K562 (cell line): Measurements from ENCODE around the gene C2orf92. TPM values are rescaled to one million over a fixed set of nuclear protein-coding genes. Genes with fewer than 3 reads are reported as not detected.
A peak's percentile ranks its signal among the peaks of the same experiment; 100 is the strongest.

Experiments used
- CBFB ChIP-seq: sonication (generic); formaldehyde crosslinking; IDR thresholded peaks from 2 replicates; pipeline ENCODE4 v1.4.0; 2020; ENCODE audit warnings: mild to moderate bottlenecking, missing genetic modification reagents
- CREB3L1 ChIP-seq: fragments of 450-650 bp; IDR thresholded peaks from 2 replicates; pipeline ENCODE4 v1.6.1; 2014; ENCODE audit warnings: low read depth, mild to moderate bottlenecking, moderate library complexity, borderline replicate concordance
- DACH1 ChIP-seq: fragments of 450-650 bp; IDR thresholded peaks from 2 replicates; pipeline ENCODE4 v1.6.1; 2018; ENCODE audit not compliant: partially characterized antibody
- ETV5 ChIP-seq: sonication (generic); formaldehyde crosslinking; IDR thresholded peaks from 2 replicates; pipeline ENCODE4 v1.4.0; 2020; ENCODE audit warnings: low read depth, mild to moderate bottlenecking, missing genetic modification reagents
- HDAC3 ChIP-seq: fragments of 450-650 bp; IDR thresholded peaks from 2 replicates; pipeline ENCODE4 v1.6.1; 2018; ENCODE audit warnings: borderline replicate concordance, mild to moderate bottlenecking, moderate library complexity; ENCODE audit not compliant: partially characterized antibody
- HNRNPK ChIP-seq: fragments of 200-400 bp; formaldehyde crosslinking; IDR thresholded peaks from one replicate; pipeline ENCODE4 v1.6.1; 2018; ENCODE audit warnings: mild to moderate bottlenecking, low read depth, low read length; ENCODE audit not compliant: poor library complexity, severe bottlenecking
- KLF13 ChIP-seq: fragments of 450-650 bp; IDR thresholded peaks from 2 replicates; pipeline ENCODE4 v1.6.1; 2016; ENCODE audit warnings: missing genetic modification characterization, low read depth, mild to moderate bottlenecking, missing compliant biosample characterization, moderate library complexity, borderline replicate concordance
- KLF16 ChIP-seq: IDR thresholded peaks from 2 replicates; pipeline ENCODE4 v1.6.1; 2016; ENCODE audit warnings: antibody characterized with exemption
- MCM2 ChIP-seq: fragments of 450-650 bp; IDR thresholded peaks from 2 replicates; pipeline ENCODE4 v1.6.1; 2017; ENCODE audit warnings: low read depth, mild to moderate bottlenecking
- MEIS2 ChIP-seq: fragments of 450-650 bp; IDR thresholded peaks from 2 replicates; pipeline ENCODE4 v1.6.1; 2014; ENCODE audit warnings: mild to moderate bottlenecking; ENCODE audit not compliant: partially characterized antibody
- MTA3 ChIP-seq: fragments of 450-650 bp; formaldehyde crosslinking; IDR thresholded peaks from 2 replicates; pipeline ENCODE4 v1.6.1; 2017; ENCODE audit warnings: mild to moderate bottlenecking, borderline replicate concordance
- NFATC3 ChIP-seq: fragments of 450-650 bp; IDR thresholded peaks from 2 replicates; pipeline ENCODE4 v1.6.1; 2017; ENCODE audit warnings: mild to moderate bottlenecking
- NR3C1 ChIP-seq: sonication (generic); formaldehyde crosslinking; IDR thresholded peaks from 2 replicates; pipeline ENCODE4 v1.8.1; 2022; ENCODE audit warnings: missing genetic modification reagents
- POU5F1 ChIP-seq: fragments of 150-350 bp; IDR thresholded peaks from 2 replicates; pipeline ENCODE4 v1.6.1; 2014; ENCODE audit warnings: borderline replicate concordance, low read length, low read depth, mild to moderate bottlenecking; ENCODE audit not compliant: partially characterized antibody
- RB1 ChIP-seq: fragments of 450-650 bp; IDR thresholded peaks from 2 replicates; pipeline ENCODE4 v1.6.1; 2017; ENCODE audit warnings: low read depth, mild to moderate bottlenecking
- RREB1 ChIP-seq: fragments of 250-450 bp; sonication (Bioruptor Pico); IDR thresholded peaks from 2 replicates; pipeline ENCODE4 v1.4.0; 2020
- SMAD3 ChIP-seq: fragments of 450-650 bp; formaldehyde crosslinking; conservative IDR thresholded peaks from 2 replicates; pipeline ENCODE4 v1.4.0; 2020; ENCODE audit warnings: mild to moderate bottlenecking
- ZBTB34 ChIP-seq: fragments of 250-450 bp; sonication (Bioruptor Pico); IDR thresholded peaks from 2 replicates; pipeline ENCODE4 v1.8.0; 2021; ENCODE audit warnings: mild to moderate bottlenecking, moderate library complexity
- polyA plus RNA-seq, 8 experiments: library from polyadenylated mRNA; depleted of rRNA in 4 of 8; stranded (reverse) in 5 of 8; unstranded in 3 of 8; fragments of >200 nt; fragmentation: Nextera tagmentation in 2 of 8; fragmentation: Illumina TruSeq in 1 of 8; extraction: Ambion mirVana in 2 of 8; extraction: Trizol in 1 of 8; gene quantifications; 2 replicates each; pipeline versions ENCODE4 v1.2.1 to v1.2.3, GENCODE V29; 2011 to 2014; ENCODE audit warnings: inconsistent platforms in 1 of 8, missing spikeins in 1 of 8
- total RNA-seq, 7 experiments: library from RNA; depleted of rRNA in 6 of 7; stranded (reverse); fragments of >200 nt in 6 of 7; fragmentation: Illumina TruSeq in 2 of 7; extraction: Trizol in 2 of 7; gene quantifications; 2 replicates each; pipeline versions ENCODE4 v1.2.1 to v1.2.3, GENCODE V29; 2011 to 2021; ENCODE audit warnings: low replicate concordance in 1 of 7

Gene C2orf92
- total and polyA plus RNA-seq, 9 of the 15 experiments (the other 6 are each of a cell fraction or from before 2014, with no cell fraction given) = 0.65 to 6.8 (median 3.6) TPM

GRCh38 chr2:97697252-97698235, 28.0 kb downstream of the C2orf92 start (continued):
- no peak for TF ChIP-seq CBFB (CRISPR knock-in tag)
- TF ChIP-seq POU5F1 = no peak
- no peak for TF ChIP-seq MTA3
- TF ChIP-seq MCM2 = no peak
- TF ChIP-seq DACH1 = no peak
- TF ChIP-seq ETV5 = no peak
- TF ChIP-seq NFATC3 = no peak
- peak; percentile 30; the same call in 1 of the 2 replicates for TF ChIP-seq CREB3L1
- no peak for TF ChIP-seq KLF13 (tag)
- no peak for TF ChIP-seq HNRNPK
- TF ChIP-seq RB1 = 0 out of 2 replicates have a peak, but pooled peaks have one; percentile 36
- TF ChIP-seq RREB1 (CRISPR knock-in tag) = no peak
- no peak for TF ChIP-seq ZBTB34 (CRISPR knock-in tag)
- no peak for TF ChIP-seq HDAC3
- no peak for TF ChIP-seq SMAD3 (CRISPR knock-in tag)
- no peak for TF ChIP-seq NR3C1 (CRISPR knock-in tag)
- peak; percentile 86 for TF ChIP-seq MEIS2
- peak; percentile 35; the same call in 1 of the 2 replicates for TF ChIP-seq KLF16
